HG03442 (cell line): Measurements from ENCODE around the gene TMEM269.

Experiments
- ATAC-seq: cut with Tn5 transposase; IDR thresholded peaks from one replicate; pipeline ENCODE4 v1.9.1; 2021; ENCODE audit warnings: mild to moderate bottlenecking, moderate library complexity; ENCODE audit not compliant: unreplicated experiment

TMEM269 gene, protein sequence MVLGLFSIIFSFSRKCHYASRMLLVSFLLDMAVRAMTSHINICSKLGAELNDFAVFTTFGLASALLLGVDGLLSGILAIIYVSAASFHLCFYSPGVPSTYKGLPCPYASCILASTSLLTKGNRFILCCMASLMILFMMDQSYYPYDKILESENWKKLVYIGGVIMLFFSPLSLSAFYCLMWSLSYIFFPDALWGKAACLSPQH

DNA sequence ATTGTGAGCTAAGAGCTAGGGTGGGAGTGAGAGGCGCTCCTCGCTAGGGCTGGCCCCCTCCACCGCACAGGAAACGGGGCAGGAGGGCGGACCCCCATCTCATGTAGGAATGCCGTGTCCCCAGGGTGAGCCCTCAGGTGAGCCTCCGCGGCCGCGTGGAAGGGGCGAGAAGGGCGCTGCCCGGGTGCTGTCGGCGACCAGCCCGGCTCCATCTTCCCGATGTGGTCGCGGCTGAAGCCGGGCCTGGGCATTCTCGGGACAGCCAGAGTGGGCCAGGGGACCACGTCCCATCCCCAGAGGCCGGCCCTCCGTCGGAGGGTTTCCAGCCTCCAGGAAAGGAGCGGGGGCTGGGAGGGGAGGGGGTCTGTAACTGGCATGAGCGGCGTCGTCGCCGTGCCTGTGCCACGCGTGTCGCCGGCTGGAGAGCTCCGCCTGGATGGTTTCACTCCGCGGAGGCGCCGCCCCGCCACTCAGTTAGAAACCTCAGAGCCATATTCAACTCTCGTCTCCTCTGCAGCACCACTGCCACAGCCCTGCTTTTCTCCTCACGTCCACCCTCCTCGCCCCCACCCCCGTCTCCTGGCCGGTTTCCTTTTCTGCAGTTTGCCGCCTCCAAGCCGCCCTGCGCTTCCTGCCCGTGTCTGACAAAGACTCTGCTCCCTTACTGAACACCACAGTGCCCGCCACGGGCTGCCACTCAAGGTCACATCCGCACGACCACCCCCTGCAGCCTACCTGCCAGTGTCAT, at the start of gene TMEM269:
TMEM269 (plus strand) TSS at position 46 of the 748 bp plus-strand sequence. CDS start 4,903 bp downstream, outside the sequence.
- no peak for ATAC-seq

DNA sequence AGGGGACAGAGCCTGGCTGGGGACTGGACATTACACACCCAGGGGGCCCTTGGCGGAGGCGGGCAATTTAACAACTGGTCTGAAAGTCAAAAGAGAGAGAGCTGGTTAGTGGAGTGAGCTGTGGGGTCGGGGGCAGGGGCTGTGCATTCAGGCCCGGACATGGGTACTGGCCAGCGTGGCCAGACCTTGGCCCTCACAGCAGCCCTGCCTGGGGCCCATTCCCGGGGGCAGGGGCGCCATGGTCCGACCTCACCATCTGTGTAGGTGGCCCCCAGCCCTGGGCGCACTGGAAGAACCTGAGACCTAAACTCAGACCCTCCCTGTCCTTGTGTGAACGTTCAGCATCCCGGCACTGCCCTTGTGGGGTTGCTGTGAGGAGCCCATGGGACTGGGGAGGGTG, 49.7 kb upstream of the TMEM269 start:
- no peak for ATAC-seq

DNA sequence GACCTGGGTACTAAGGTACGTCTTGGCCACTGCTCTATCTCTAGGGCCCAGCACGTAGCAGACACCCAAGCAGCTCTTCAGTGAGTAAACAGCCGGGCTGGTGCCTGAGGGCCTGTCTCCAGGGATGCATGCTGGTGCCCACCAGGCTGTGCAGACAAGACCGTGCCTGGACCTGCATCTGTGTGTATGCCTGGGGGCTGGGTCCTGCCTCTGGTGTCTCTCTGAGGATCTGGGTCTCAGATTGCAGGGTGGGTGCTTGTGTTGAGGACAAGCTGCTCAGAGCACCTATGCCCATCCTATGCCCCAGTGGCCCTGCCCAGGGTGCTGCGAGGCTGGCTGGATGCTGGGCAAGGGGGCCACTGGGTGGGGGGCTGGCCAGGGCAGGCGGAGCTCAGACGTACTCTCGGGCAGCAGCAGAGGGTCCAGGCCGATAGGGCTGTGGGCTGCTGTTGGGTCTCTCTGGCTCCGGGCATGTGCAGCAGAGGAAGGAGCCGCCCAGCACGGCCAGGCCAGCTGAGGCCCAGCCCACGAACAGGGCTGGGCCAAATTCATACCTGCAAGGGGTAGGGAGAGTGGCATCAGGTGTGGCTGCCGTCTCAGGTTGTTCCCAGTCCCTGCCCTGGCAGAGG, 49.2 kb upstream of the TMEM269 start:
- no peak for ATAC-seq

DNA sequence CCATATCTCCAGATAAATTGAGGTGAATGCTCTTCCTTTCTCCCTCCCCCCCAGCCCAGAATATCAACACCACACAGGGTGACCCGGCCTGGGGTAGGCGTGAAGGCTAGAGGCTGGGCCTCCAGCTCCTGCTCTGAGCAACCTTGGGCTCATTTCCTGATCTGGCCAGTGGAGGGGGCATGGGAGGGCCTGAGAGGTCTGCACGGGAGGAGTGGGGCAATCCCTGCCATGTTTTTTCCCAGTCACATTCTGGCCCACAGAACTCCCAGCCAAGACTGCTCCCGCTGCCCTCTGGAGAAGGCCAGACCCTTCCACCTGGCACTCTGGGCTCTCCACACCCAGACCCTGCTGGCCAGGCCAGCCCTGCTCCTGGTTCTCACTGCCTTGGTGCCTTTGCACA, 48.6 kb upstream of the TMEM269 start:
- ATAC-seq = no peak

DNA sequence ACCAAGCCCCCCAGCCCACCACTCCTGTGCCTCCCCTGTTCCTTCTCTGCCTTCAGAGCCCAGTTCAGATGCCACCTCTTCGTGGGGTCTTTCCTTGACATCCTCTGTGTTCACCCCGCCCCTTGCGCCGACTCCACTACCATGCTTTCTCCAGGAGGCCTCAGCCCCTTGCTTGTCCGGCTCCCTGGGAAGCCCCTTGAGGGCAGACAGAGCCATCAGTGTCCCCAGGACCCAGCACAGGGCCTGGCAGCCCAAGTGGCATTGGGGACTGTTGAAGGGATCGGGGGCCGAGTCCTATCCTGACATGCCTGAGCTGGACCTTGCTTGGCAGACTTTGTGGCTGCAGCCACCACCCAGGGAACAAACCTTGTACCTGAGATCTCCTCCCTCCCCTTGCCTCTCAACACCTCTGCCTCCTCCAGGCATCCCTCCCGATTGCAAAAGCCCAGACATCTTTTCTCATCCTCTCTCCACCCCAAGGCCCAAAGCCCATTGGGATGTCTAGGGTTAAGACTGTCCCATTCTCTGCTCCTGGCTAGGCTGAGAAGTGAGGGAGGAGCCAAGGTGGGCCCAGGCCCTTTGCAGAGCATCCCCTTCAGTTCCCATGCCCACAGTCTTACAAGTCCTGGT, 48.1 kb upstream of the TMEM269 start:
- no peak for ATAC-seq

DNA sequence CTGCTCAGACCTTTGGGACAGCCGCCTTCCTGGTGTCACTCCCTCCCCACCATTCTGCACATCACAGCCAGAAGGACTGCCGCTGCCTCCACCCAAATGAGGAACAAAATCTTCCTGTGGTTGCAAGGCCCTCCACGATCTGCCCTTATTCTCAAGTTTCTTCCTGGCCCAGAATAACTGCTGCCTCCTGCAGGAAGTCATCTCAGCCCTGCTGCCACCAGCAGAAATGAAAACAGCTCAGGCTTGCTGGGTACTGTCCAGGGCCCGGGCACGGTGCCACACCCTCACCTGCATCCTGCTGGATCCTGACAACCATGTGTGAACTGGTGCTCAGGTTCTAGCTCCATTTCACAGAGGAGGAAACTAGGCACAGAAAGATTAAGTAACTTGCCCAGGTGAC, 47.5 kb upstream of the TMEM269 start:
- ATAC-seq = no peak

DNA sequence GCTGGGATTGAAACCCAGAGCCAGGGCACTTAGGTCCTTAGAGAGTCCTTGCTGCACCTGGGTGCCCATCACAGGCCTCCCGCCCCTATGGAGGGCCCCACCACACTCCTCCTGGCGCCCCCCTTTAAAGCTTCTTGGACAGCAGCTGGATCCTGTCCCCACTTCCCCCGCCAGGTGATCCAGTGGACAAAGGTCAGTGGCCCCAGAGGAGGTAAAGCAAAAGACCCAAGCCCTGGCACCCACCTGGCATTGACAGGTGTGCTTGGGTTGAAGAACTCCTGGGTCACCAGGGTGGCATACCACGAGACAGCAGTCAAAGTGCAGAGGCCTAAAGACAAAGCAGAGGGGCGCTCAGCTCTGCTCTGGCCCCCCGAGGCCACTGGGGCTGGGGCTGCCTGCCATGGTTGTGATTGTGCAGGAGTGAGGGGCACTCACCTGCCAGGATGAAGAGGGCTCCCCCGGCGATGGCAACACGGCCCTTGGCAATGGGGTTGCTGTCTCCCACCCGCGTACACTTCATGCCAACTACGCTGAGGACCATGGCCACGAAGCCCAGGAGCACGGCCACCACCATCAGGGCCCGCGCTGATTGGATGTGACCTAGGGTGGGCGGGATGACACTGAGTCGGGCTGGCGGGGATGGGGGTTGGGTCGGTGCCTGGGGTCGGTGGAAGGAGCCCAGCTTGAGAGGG, 46.7 kb upstream of the TMEM269 start:
- no peak for ATAC-seq

DNA sequence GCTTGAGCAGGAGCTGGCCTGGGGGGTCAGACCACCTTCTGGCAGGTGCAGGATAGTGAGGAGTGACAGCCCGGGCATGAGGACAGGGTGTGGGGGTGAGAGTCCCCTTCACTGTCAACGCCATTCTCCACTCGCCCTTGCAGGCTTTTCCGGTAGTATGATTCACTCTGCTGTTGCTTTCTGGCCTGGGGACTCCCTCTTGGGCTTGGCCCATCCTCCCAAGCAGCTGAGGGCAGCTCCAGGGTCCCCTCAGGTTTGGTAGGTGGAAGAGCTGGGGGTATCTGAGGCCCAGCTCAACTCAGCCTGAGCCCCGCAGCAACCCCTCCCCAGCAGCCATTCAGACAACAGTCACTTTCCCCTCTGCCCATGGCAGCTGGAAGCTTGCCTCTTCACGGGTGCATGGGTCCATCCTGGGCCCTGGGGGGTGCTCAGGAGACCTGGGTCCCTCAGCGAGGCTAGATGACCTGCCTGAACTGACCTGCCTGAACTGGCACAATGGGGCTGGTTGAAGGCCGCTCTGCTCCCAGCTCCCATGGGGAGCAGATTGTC, 46.0 kb upstream of the TMEM269 start:
- ATAC-seq = no peak

DNA sequence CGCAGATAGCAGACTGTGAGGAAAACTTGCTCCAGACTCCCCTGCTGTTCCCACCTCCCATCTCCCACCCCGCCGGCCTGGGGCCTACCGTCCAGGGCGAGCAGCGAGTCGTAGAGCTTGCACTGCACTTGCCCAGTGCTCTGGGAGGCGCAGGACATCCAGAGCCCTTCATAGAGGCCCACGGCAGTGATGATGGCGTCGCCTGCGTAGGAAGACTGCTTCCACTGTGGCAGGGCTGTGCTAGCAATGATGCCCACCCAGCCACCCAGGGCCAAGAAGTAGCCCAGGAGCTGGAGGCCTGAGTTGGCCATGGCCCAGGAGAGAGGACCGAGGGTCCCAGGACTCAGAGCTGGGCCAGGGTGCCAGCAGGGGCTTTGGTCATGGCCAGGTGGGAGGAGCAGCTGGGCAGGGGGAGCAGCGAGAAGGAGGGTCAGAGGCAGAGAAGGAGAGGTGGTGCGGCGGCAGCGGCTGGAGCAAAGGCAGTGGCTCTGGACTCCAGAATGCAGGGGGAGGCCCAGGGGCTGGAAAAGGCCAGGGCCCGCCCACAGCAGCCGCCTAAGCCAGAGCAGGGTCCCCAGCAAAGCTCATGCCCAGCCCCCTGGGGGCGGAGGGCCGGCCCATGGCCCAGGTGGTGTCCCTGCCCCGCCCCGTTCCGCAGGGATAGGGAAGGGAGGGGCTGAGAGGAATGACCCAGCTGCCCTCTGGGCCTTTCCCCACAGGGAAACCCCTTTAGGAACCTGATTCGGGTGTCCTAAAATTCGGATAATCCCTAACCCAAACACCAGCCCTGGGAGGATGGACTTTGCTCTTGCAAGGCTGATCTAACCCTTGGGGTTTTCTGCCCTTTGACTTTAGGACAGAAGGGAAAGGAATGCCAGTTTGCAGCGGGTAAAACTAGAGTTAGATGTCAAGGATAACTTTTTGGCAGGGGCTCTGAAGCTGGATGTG, 44.8 kb upstream of the TMEM269 start, which contains the start of gene CLDN19:
CLDN19 (minus strand) TSS at position 484 of the 948 bp plus-strand sequence; CDS start at position 311, 173 bp downstream.
- ATAC-seq = no peak

DNA sequence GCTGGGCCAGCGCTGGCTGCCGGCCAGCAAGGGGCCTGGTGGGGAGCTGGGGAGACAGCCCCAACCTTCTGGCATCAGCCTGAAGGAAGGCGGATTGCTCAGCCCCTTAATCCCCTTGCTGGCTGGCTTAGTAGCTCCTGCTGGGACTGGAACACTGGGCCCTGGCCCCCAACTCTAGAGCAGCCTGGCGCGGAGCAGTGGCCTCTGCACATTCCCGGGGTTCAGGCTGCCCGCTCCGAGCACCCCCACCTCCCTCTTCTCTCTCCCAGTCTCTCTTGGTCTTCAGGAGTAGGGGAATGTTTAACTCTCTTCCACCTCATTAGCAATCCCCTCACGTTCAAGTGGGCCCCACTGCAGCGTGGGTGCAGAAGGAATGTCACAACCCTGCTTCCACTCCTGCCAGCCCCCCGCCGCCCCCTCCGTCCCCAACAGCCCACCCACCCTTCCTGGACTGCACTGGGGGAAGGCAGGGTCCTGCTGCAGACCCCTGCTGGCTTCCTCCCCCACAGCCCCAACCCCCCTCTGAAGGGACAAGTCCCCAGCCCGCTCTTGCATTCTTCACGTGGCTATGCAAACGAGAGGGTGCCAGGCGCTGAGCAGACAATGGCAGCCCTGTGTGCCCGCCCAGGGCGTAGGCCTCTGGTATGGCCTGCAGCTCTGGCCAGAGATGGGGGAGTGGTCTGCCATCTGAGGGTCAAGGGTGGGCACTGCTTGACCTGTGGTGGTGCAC, 43.8 kb upstream of the TMEM269 start:
- ATAC-seq = no peak

DNA sequence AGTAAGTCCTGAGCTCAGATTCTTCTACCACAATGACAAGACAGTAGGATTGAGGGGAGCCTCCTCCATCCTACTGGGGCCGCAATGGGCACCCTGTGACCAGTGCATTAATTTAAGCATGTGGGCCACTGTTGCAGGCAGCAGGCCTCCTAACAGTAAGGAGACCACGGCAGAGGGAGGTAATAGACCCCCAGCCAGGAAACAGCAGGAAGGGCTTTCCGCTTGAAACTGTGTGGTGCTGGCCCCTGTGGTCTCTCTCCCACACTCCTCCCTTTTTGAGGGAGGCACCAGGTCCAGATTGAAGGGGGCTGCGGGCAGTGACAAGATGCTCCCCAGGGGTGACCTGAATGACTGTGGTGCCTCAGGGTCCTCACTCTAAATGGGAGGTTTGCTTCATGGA, 43.1 kb upstream of the TMEM269 start:
- ATAC-seq = no peak

DNA sequence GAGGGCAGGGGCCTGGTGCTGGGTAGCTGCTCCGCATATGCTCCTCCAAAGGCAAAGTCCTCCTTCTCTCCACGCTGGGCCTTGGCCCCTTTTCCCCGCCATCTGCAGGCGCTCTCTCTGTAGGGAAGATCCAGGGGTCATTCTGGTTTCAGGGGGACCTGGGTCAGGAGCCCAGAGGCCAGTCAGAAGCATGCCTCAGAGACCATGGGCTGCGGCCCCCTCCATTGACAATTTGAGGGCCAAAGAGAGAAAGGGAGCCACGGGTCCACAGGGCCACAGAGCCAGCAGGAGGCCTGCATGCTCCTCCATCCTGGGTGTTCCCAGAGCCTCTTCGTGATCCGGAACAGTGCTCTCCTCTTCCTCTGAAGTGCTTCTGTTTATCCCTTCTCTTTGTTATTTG, 42.6 kb upstream of the TMEM269 start:
- ATAC-seq = no peak

DNA sequence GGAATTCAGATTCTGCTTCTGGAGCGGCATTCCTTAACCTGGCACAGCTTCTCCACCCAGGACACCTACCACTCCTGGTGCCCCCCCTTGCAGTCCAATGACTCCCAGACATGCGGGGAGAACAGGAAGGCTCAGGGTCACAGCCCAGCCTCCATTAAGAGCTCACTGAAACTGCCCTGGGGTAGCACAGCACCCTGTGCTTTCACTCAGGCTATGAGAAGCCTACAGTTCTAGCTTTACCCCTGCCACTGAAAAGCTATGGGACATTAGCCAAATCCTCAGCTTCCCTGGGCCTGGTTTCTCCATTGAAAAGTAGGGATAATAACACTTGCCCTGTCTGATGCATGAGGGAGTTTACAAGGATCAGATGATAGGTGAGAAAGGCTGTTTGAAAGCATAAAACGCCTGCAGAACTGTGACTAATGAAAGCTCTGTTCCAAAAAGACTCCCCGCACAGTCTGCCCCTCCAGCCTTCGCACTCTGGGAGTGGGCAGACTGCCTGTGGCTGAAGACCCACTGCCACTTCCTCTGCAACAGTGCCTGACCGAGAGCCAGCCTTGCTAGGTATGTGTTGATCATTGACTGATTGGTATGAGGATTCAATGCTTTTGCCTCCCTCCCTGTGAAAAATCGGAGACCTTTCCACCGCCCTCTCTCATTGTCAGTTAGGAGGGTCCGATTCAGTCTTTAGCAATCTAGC, 42.0 kb upstream of the TMEM269 start:
- no peak for ATAC-seq

DNA sequence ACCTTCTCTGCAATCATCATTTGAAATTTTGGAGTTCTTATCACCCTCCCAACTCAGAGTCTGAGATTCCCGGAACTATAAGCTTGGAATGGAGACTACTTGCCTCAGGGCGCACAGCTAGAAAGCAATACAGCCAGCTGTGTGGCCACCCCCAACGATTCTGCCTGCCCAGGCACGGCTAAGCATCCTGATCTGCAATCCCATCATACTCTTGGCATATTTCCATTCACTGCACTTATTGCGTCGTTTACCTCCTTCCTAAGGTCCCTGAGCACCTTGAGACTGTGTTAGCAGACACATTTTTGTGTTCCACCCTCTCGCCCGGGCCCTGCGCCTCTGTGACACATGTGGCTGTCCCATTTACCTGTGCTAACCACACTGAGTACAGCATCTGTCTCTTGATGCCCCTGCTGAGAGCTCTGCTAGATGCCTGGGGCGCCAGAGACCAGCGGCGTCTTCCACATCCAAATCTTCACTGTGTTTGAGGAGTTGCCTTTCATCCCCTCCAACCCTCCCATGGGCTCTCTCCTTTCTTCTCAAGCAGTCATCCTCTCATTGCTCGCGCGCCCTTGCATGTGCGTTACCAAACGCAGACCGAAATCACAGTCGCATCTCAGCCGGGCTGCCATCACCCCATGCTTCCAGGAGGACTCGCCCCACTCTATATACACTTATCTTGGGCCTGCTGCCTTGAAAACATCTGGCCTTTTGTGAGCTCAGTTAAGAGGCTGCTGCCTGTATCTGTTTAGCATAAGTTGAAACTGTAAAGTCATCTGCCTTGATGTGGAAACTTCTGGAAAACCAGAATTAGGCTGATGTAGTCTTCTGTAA, 41.3 kb upstream of the TMEM269 start:
- no peak for ATAC-seq

DNA sequence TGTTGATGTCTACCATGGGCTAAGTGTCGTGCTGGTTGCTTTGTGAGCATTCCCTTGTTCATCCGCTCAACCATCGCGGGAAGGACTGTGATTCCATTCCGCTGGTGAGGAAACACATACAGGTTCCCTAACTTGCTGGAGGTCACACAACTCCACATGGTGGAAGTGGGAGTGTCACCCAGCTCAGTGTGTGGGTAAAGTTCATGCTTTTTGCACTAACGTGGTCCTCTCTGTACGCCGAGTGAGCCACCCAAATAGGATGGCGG, 40.7 kb upstream of the TMEM269 start:
- no peak for ATAC-seq

DNA sequence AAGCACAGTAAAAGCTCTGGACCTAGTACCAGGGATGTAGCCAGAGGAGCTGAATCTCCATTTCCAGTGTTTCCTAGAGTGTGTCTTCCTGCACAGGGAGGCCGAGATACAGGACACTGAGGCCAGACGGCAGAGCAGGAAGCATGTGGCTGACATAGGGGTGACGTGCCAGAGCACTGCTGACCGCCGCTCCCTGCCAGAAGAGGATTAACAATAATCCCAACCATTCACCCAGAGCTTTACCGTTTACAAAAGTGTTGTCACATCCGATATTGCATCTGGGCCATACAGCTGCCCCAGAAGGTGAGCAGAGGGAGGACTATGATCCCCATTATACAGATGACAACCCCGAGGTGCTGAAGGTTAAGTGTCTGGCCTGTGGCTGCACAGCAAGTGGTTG, 38.9 kb upstream of the TMEM269 start:
- no peak for ATAC-seq

DNA sequence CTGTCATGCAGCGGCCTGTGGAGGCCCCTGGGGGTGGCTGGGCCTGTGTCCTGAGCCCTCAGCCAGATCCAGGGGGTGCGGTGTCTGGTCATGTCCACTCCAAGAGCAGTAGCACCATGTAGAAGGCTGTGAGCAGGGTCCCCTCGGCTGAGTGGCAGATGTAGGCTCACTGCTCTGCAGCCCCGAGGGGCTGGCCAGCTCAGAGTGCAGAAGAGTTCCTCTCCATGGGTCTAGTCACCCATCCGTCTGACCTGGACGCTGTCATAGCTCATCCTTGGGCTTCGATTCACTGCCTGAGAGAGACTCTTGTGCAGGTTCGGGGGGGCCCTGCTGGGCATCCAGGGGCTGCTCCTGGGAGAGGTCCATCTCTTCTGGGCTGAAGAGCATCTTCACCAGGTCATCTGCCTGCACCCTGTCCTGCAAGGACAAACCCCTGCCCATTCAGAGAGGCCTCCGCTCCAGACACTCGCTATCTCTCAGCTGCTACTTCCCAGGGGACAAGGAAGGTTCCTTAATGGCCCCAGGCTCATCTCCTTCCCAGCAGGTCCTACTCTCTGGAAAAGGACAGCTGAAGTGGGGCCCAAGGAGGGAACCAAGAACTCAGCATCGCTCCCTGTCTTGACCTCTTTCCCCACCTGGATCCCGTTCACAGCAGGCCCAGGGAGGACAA, 38.2 kb upstream of the TMEM269 start:
- ATAC-seq = no peak
